GM20000 (cell line): ENCODE measurements around the gene GPC3.
"Not testable (repeated sequence)": the region's sequence is repeated elsewhere in the genome, so short reads cannot be mapped to it uniquely, and the experiment has no call there.

Experiments
- DNase-seq: peaks from one replicate; pipeline ENCODE4 v3.0.0; 2012; ENCODE audit warnings: low spot score
- CTCF ChIP-seq: IDR thresholded peaks from 2 replicates; pipeline ENCODE4 v1.5.1; 2012; ENCODE audit warnings: mild to moderate bottlenecking, control low read depth; ENCODE audit errors: extremely low read depth, missing control alignments

The GPC3 gene

GRCh38 chrX:133994576-133994975 is 9.2 kb upstream of the GPC3 start:
- TF ChIP-seq CTCF = no peak
- no peak for DNase-seq

GRCh38 chrX:133992882-133993281 is 7.5 kb upstream of the GPC3 start:
- TF ChIP-seq CTCF = no peak
- no peak for DNase-seq

GRCh38 chrX:133991814-133992213 is 6.4 kb upstream of the GPC3 start:
- DNase-seq = no peak
- TF ChIP-seq CTCF = no peak

GRCh38 chrX:133991057-133991456 is 5.7 kb upstream of the GPC3 start:
- DNase-seq = not testable (repeated sequence)

GRCh38 chrX:133989993-133990392 is 4.6 kb upstream of the GPC3 start:
- no peak for TF ChIP-seq CTCF

GRCh38 chrX:133989490-133989889 is 4.1 kb upstream of the GPC3 start:
- no peak for DNase-seq

More at GRCh38 chrX:133989993-133990392, 4.6 kb upstream of the GPC3 start:
- no peak for DNase-seq

GRCh38 chrX:133988010-133988409 is 2.6 kb upstream of the GPC3 start:
- no peak for DNase-seq
- TF ChIP-seq CTCF = no peak

More at GRCh38 chrX:133989490-133989889, 4.1 kb upstream of the GPC3 start:
- TF ChIP-seq CTCF = no peak

- no peak for TF ChIP-seq CTCF
Observed at GRCh38 chrX:133987188-133987587, 1.8 kb upstream of the GPC3 start.

More at GRCh38 chrX:133987188-133987587, 1.8 kb upstream of the GPC3 start:
- DNase-seq = no peak
